Measurements from ENCODE around the gene CRHR1.

CRHR1 gene

GRCh38 chr17:45783593-45784292, 377 bp upstream of the CRHR1 start:
- H3K27ac ChIP-seq (ENCODE audit: low read length) = no peak overlapping the region
- H3K4me1 ChIP-seq (ENCODE audit: insufficient read depth, low read length) = peaks cover 5% of the 10 kb centered on the region; the same call in 1 of the 2 replicates
- H3K36me3 ChIP-seq (ENCODE audit: insufficient read depth, low read depth, low read length) = no peaks in the 10 kb centered on the region
- peak overlapping the region; percentile 37; the same call in 1 of the 2 replicates for H3K9ac ChIP-seq (ENCODE audit: low read depth, low read length)
- H3K9me3 ChIP-seq (ENCODE audit: insufficient read depth, low read depth, low read length) = no peaks in the 10 kb centered on the region; the same call in 1 of the 2 replicates
- H3K4me3 ChIP-seq (ENCODE audit: low read length) = peak overlapping the region; percentile 80
- H3K27me3 ChIP-seq (ENCODE audit: insufficient read depth, low read length) = peaks cover 75% of the 10 kb centered on the region

GRCh38 chr17:45784741-45785479, 790 bp downstream of the CRHR1 start:
- H3K4me3 ChIP-seq (ENCODE audit: low read length) = peak overlapping the region; percentile 64
- no peaks in the 10 kb centered on the region; the same call in 1 of the 2 replicates for H3K9me3 ChIP-seq (ENCODE audit: insufficient read depth, low read depth, low read length)
- H3K27me3 ChIP-seq (ENCODE audit: insufficient read depth, low read length) = peaks cover 87% of the 10 kb centered on the region
- no peaks in the 10 kb centered on the region for H3K36me3 ChIP-seq (ENCODE audit: insufficient read depth, low read depth, low read length)
- H3K9ac ChIP-seq (ENCODE audit: low read depth, low read length) = no peak overlapping the region
- H3K4me1 ChIP-seq (ENCODE audit: insufficient read depth, low read length) = peaks cover 5% of the 10 kb centered on the region; the same call in 1 of the 2 replicates
- no peak overlapping the region for H3K27ac ChIP-seq (ENCODE audit: low read length)

GRCh38 chr17:45785480-45786193, 1.5 kb downstream of the CRHR1 start:
- Histone ChIP-seq H3K27me3 (ENCODE audit: insufficient read depth, low read length) (peaks cover 94% of the 10 kb centered on the region), H3K4me1 (ENCODE audit: insufficient read depth, low read length) (peaks cover 5% of the 10 kb centered on the region; the same call in 1 of the 2 replicates), H3K4me3 (ENCODE audit: low read length) (peak overlapping the region; percentile 64; the same call in 1 of the 2 replicates), H3K27ac (ENCODE audit: low read length) (no peak overlapping the region), H3K9ac (ENCODE audit: low read depth, low read length) (no peak overlapping the region), H3K9me3 (ENCODE audit: insufficient read depth, low read depth, low read length) (no peaks in the 10 kb centered on the region; the same call in 1 of the 2 replicates), H3K36me3 (ENCODE audit: insufficient read depth, low read depth, low read length) (no peaks in the 10 kb centered on the region)

GRCh38 chr17:45786349-45786748, 2.2 kb downstream of the CRHR1 start:
- Histone ChIP-seq H3K9me3 (ENCODE audit: insufficient read depth, low read depth, low read length) (no peaks in the 10 kb centered on the region; the same call in 1 of the 2 replicates), H3K9ac (ENCODE audit: low read depth, low read length) (no peak overlapping the region), H3K27me3 (ENCODE audit: insufficient read depth, low read length) (peaks cover 95% of the 10 kb centered on the region), H3K27ac (ENCODE audit: low read length) (no peak overlapping the region), H3K4me1 (ENCODE audit: insufficient read depth, low read length) (peaks cover 5% of the 10 kb centered on the region; the same call in 1 of the 2 replicates), H3K4me3 (ENCODE audit: low read length) (no peak overlapping the region), H3K36me3 (ENCODE audit: insufficient read depth, low read depth, low read length) (no peaks in the 10 kb centered on the region)

GRCh38 chr17:45787044-45787443, 2.9 kb downstream of the CRHR1 start:
- peaks cover 94% of the 10 kb centered on the region for H3K27me3 ChIP-seq (ENCODE audit: insufficient read depth, low read length)

GRCh38 chr17:45787656-45788055, 3.5 kb downstream of the CRHR1 start:
- Histone ChIP-seq H3K9me3 (ENCODE audit: insufficient read depth, low read depth, low read length) (no peaks in the 10 kb centered on the region; the same call in 1 of the 2 replicates), H3K36me3 (ENCODE audit: insufficient read depth, low read depth, low read length) (no peaks in the 10 kb centered on the region), H3K9ac (ENCODE audit: low read depth, low read length) (no peak overlapping the region), H3K4me3 (ENCODE audit: low read length) (no peak overlapping the region), H3K27me3 (ENCODE audit: insufficient read depth, low read length) (peaks cover 94% of the 10 kb centered on the region), H3K27ac (ENCODE audit: low read length) (no peak overlapping the region), H3K4me1 (ENCODE audit: insufficient read depth, low read length) (peaks cover 5% of the 10 kb centered on the region; the same call in 1 of the 2 replicates)

More at GRCh38 chr17:45787044-45787443, 2.9 kb downstream of the CRHR1 start:
- no peaks in the 10 kb centered on the region for H3K36me3 ChIP-seq (ENCODE audit: insufficient read depth, low read depth, low read length)
- H3K4me3 ChIP-seq (ENCODE audit: low read length) = no peak overlapping the region
- no peak overlapping the region for H3K9ac ChIP-seq (ENCODE audit: low read depth, low read length)
- peaks cover 5% of the 10 kb centered on the region; the same call in 1 of the 2 replicates for H3K4me1 ChIP-seq (ENCODE audit: insufficient read depth, low read length)
- H3K27ac ChIP-seq (ENCODE audit: low read length) = no peak overlapping the region
- H3K9me3 ChIP-seq (ENCODE audit: insufficient read depth, low read depth, low read length) = no peaks in the 10 kb centered on the region; the same call in 1 of the 2 replicates

- Histone ChIP-seq H3K36me3 (ENCODE audit: insufficient read depth, low read depth, low read length) (no peaks in the 10 kb centered on the region), H3K27me3 (ENCODE audit: insufficient read depth, low read length) (peaks cover 94% of the 10 kb centered on the region), H3K4me3 (ENCODE audit: low read length) (no peak overlapping the region), H3K4me1 (ENCODE audit: insufficient read depth, low read length) (peaks cover 5% of the 10 kb centered on the region; the same call in 1 of the 2 replicates), H3K9me3 (ENCODE audit: insufficient read depth, low read depth, low read length) (no peaks in the 10 kb centered on the region; the same call in 1 of the 2 replicates), H3K27ac (ENCODE audit: low read length) (no peak overlapping the region), H3K9ac (ENCODE audit: low read depth, low read length) (no peak overlapping the region)
Measured at GRCh38 chr17:45788057-45788456, 3.9 kb downstream of the CRHR1 start.

- H3K4me3 ChIP-seq (ENCODE audit: low read length) = no peak overlapping the region
- H3K27me3 ChIP-seq (ENCODE audit: insufficient read depth, low read length) = peaks cover 83% of the 10 kb centered on the region
- H3K27ac ChIP-seq (ENCODE audit: low read length) = no peak overlapping the region
- no peak overlapping the region for H3K9ac ChIP-seq (ENCODE audit: low read depth, low read length)
- H3K36me3 ChIP-seq (ENCODE audit: insufficient read depth, low read depth, low read length) = no peaks in the 10 kb centered on the region
- H3K4me1 ChIP-seq (ENCODE audit: insufficient read depth, low read length) = peaks cover 5% of the 10 kb centered on the region; the same call in 1 of the 2 replicates
- H3K9me3 ChIP-seq (ENCODE audit: insufficient read depth, low read depth, low read length) = no peaks in the 10 kb centered on the region; the same call in 1 of the 2 replicates
Measured at GRCh38 chr17:45789874-45790273, 5.8 kb downstream of the CRHR1 start.

GRCh38 chr17:45790296-45790922, 6.3 kb downstream of the CRHR1 start:
- Histone ChIP-seq H3K9me3 (ENCODE audit: insufficient read depth, low read depth, low read length) (no peaks in the 10 kb centered on the region; the same call in 1 of the 2 replicates), H3K27me3 (ENCODE audit: insufficient read depth, low read length) (peaks cover 78% of the 10 kb centered on the region), H3K9ac (ENCODE audit: low read depth, low read length) (no peak overlapping the region), H3K36me3 (ENCODE audit: insufficient read depth, low read depth, low read length) (no peaks in the 10 kb centered on the region), H3K4me1 (ENCODE audit: insufficient read depth, low read length) (peaks cover 5% of the 10 kb centered on the region; the same call in 1 of the 2 replicates), H3K27ac (ENCODE audit: low read length) (no peak overlapping the region), H3K4me3 (ENCODE audit: low read length) (no peak overlapping the region)

- no peaks in the 10 kb centered on the region for H3K9me3 ChIP-seq (ENCODE audit: insufficient read depth, low read depth, low read length)
- H3K36me3 ChIP-seq (ENCODE audit: insufficient read depth, low read depth, low read length) = no peaks in the 10 kb centered on the region
- no peaks in the 10 kb centered on the region for H3K4me1 ChIP-seq (ENCODE audit: insufficient read depth, low read length)
- H3K9ac ChIP-seq (ENCODE audit: low read depth, low read length) = no peak overlapping the region
- peaks cover 72% of the 10 kb centered on the region for H3K27me3 ChIP-seq (ENCODE audit: insufficient read depth, low read length)
- H3K27ac ChIP-seq (ENCODE audit: low read length) = no peak overlapping the region
- no peak overlapping the region for H3K4me3 ChIP-seq (ENCODE audit: low read length)
Measured at GRCh38 chr17:45791041-45791582, 7.0 kb downstream of the CRHR1 start.

GRCh38 chr17:45791935-45792334, 7.8 kb downstream of the CRHR1 start:
- Histone ChIP-seq H3K4me3 (ENCODE audit: low read length) (no peak overlapping the region), H3K4me1 (ENCODE audit: insufficient read depth, low read length) (no peaks in the 10 kb centered on the region), H3K27ac (ENCODE audit: low read length) (no peak overlapping the region), H3K9me3 (ENCODE audit: insufficient read depth, low read depth, low read length) (no peaks in the 10 kb centered on the region), H3K27me3 (ENCODE audit: insufficient read depth, low read length) (peaks cover 67% of the 10 kb centered on the region), H3K36me3 (ENCODE audit: insufficient read depth, low read depth, low read length) (no peaks in the 10 kb centered on the region), H3K9ac (ENCODE audit: low read depth, low read length) (no peak overlapping the region)

All from iPS-20b (cell line).